Trophoblast cell (in vitro differentiated cells and primary cell): ENCODE results near the gene SLC6A2.

Experiments
- DNase-seq, 2 donors: peaks; one replicate each; pipeline ENCODE4 v3.0.0-alpha.2; 2016
- H2AFZ ChIP-seq: 2 replicates; pipeline ENCODE4 v1.6.1; 2013; ENCODE audit warnings: low read length, moderate library complexity, mild to moderate bottlenecking; ENCODE audit not compliant: insufficient read depth, poor library complexity
- H2AK5ac ChIP-seq: 2 replicates; pipeline ENCODE4 v1.6.1; 2013; ENCODE audit warnings: mild to moderate bottlenecking, low read length
- H2BK120ac ChIP-seq: 2 replicates; pipeline ENCODE4 v1.6.1; 2013; ENCODE audit warnings: low read length, mild to moderate bottlenecking, moderate library complexity; ENCODE audit not compliant: insufficient read depth, poor library complexity
- H2BK12ac ChIP-seq: 2 replicates; pipeline ENCODE4 v1.6.1; 2013; ENCODE audit warnings: mild to moderate bottlenecking, low read length, moderate library complexity
- H2BK5ac ChIP-seq: 2 replicates; pipeline ENCODE4 v1.6.1; 2013; ENCODE audit warnings: low read length, low read depth, moderate library complexity, mild to moderate bottlenecking; ENCODE audit not compliant: poor library complexity
- H3K14ac ChIP-seq: 2 replicates; pipeline ENCODE4 v1.6.1; 2013; ENCODE audit warnings: mild to moderate bottlenecking, low read length
- H3K18ac ChIP-seq: 2 replicates; pipeline ENCODE4 v1.6.1; 2013; ENCODE audit warnings: mild to moderate bottlenecking, low read length
- H3K23ac ChIP-seq: 2 replicates; pipeline ENCODE4 v1.6.1; 2013; ENCODE audit warnings: low read length
- H3K27ac ChIP-seq: 2 replicates; pipeline ENCODE4 v1.5.1; 2013; ENCODE audit warnings: low read depth, mild to moderate bottlenecking, inconsistent platforms, low read length, moderate library complexity
- H3K27me3 ChIP-seq: 2 replicates; pipeline ENCODE4 v1.6.1; 2013; ENCODE audit warnings: inconsistent platforms, mild to moderate bottlenecking, low read length, moderate library complexity; ENCODE audit not compliant: insufficient read depth
- H3K36me3 ChIP-seq, 2 experiments: 1 replicate in 1 of 2; 2 replicates in 1 of 2; pipeline ENCODE4 v1.6.1; 2013; ENCODE audit warnings: low read length in 2 of 2, mild to moderate bottlenecking in 2 of 2, moderate library complexity in 1 of 2; ENCODE audit not compliant: insufficient read depth in 2 of 2, control insufficient read depth in 1 of 2
- H3K4ac ChIP-seq: 2 replicates; pipeline ENCODE4 v1.6.1; 2013; ENCODE audit warnings: low read depth, mild to moderate bottlenecking, low read length, moderate library complexity
- H3K4me1 ChIP-seq, 2 experiments: 1 replicate in 1 of 2; 2 replicates in 1 of 2; pipeline ENCODE4 v1.6.1; 2013; ENCODE audit warnings: low read length in 2 of 2, mild to moderate bottlenecking in 2 of 2, moderate library complexity in 1 of 2; ENCODE audit not compliant: insufficient read depth in 2 of 2, control insufficient read depth in 1 of 2
- H3K4me2 ChIP-seq: 2 replicates; pipeline ENCODE4 v1.6.1; 2013; ENCODE audit warnings: inconsistent platforms, mild to moderate bottlenecking, low read length, moderate library complexity
- H3K4me3 ChIP-seq: 2 replicates; pipeline ENCODE4 v1.5.1; 2013; ENCODE audit warnings: mild to moderate bottlenecking, low read depth, low read length, inconsistent platforms
- H3K79me1 ChIP-seq: one replicate; pipeline ENCODE4 v1.6.1; 2013; ENCODE audit warnings: low read length
- H3K79me2 ChIP-seq: 2 replicates; pipeline ENCODE4 v1.6.1; 2013; ENCODE audit warnings: low read length, mild to moderate bottlenecking; ENCODE audit not compliant: control insufficient read depth, insufficient read depth, poor library complexity
- H3K9ac ChIP-seq: 2 replicates; pipeline ENCODE4 v1.6.1; 2013; ENCODE audit warnings: mild to moderate bottlenecking, low read length
- H3K9me3 ChIP-seq: 2 replicates; pipeline ENCODE4 v1.6.1; 2013; ENCODE audit warnings: low read depth, mild to moderate bottlenecking, control low read depth, inconsistent platforms, low read length; ENCODE audit not compliant: insufficient read depth
- H4K12ac ChIP-seq: 2 replicates; pipeline ENCODE4 v1.6.1; 2013; ENCODE audit warnings: low read depth, mild to moderate bottlenecking, low read length, moderate library complexity
- H4K8ac ChIP-seq: 2 replicates; pipeline ENCODE4 v1.6.1; 2013; ENCODE audit warnings: low read depth, mild to moderate bottlenecking, low read length, moderate library complexity
- H4K91ac ChIP-seq: one replicate; pipeline ENCODE4 v1.6.1; 2013; ENCODE audit warnings: low read depth, mild to moderate bottlenecking, low read length, moderate library complexity
- WGBS: extraction: QIAGEN DNeasy Blood & Tissue Kit; methylation state at CpG from one replicate; pipeline ENCODE4 v1.1.7; 2013; ENCODE audit warnings: missing lambda C conversion rate; ENCODE audit not compliant: insufficient read length, insufficient coverage; ENCODE audit errors: extremely low coverage; 5-methylcytosine and 5-hydroxymethylcytosine counted together

SLC6A2 gene

GRCh38 chr16:55647343-55647742 is 8.4 kb upstream of the SLC6A2 start:
- Histone ChIP-seq H3K18ac (no peak overlapping the region), H3K4me3 (no peak overlapping the region), H3K4ac (no peak overlapping the region), H3K79me2 (no peaks in the 10 kb centered on the region), H3K9ac (no peak overlapping the region), H2BK120ac (no peak overlapping the region), H3K27me3 (peaks cover 9% of the 10 kb centered on the region), H4K12ac (no peak overlapping the region), H2AK5ac (no peak overlapping the region), H3K27ac (no peak overlapping the region), H3K36me3 (no peaks in the 10 kb centered on the region), H3K23ac (no peak overlapping the region), H4K8ac (no peak overlapping the region), H2BK12ac (no peak overlapping the region), H3K4me2 (no peak overlapping the region), H4K91ac (no peak overlapping the region), H2BK5ac (no peak overlapping the region), H3K9me3 (peaks cover 5% of the 10 kb centered on the region), H3K14ac (no peak overlapping the region), H3K4me1 (peaks cover 0 to 4% of the 10 kb centered on the region in 2 experiments), H2AFZ (no peak overlapping the region), H3K79me1 (no peaks in the 10 kb centered on the region)
- WGBS: 100% methylated on average over 2 of the region's 4 CpGs
- no peak for DNase-seq

- H3K36me3 ChIP-seq: no peaks in the 10 kb centered on the region
- H3K27ac ChIP-seq: no peak overlapping the region
- H4K12ac ChIP-seq: no peak overlapping the region
- H3K4me3 ChIP-seq: no peak overlapping the region
- H3K23ac ChIP-seq: no peak overlapping the region
- peaks cover 0 to 4% of the 10 kb centered on the region in 2 experiments for H3K4me1 ChIP-seq
- no peak overlapping the region for H2AK5ac ChIP-seq
- no peak overlapping the region for H2BK5ac ChIP-seq
- DNase-seq: no peak
- H3K9ac ChIP-seq: no peak overlapping the region
- H3K79me2 ChIP-seq: no peaks in the 10 kb centered on the region
- H3K27me3 ChIP-seq: peaks cover 10% of the 10 kb centered on the region
- H4K91ac ChIP-seq: no peak overlapping the region
- no peak overlapping the region for H4K8ac ChIP-seq
- no peaks in the 10 kb centered on the region for H3K79me1 ChIP-seq
- H3K4ac ChIP-seq: no peak overlapping the region
- H2BK120ac ChIP-seq: no peak overlapping the region
- H3K4me2 ChIP-seq: no peak overlapping the region
- H2AFZ ChIP-seq: no peak overlapping the region
- no peak overlapping the region for H3K14ac ChIP-seq
- H2BK12ac ChIP-seq: no peak overlapping the region
- no peak overlapping the region for H3K18ac ChIP-seq
- H3K9me3 ChIP-seq: peaks cover 5% of the 10 kb centered on the region
Observed at GRCh38 chr16:55647798-55648197, 8.0 kb upstream of the SLC6A2 start.

- Histone ChIP-seq H4K12ac (no peak overlapping the region), H4K91ac (no peak overlapping the region)
Observed at GRCh38 chr16:55651841-55652824, 3.7 kb upstream of the SLC6A2 start.

GRCh38 chr16:55653106-55653505 is 2.7 kb upstream of the SLC6A2 start:
- no CpG with 5 or more reads among the region's 2 CpGs for WGBS
- H4K8ac ChIP-seq: no peak overlapping the region
- no peak overlapping the region for H3K4me3 ChIP-seq
- H3K36me3 ChIP-seq: no peaks in the 10 kb centered on the region
- H2AK5ac ChIP-seq: no peak overlapping the region
- H2BK5ac ChIP-seq: no peak overlapping the region
- H3K9ac ChIP-seq: no peak overlapping the region
- no peak overlapping the region for H3K27ac ChIP-seq
- no peak overlapping the region for H2AFZ ChIP-seq
- no peak overlapping the region for H2BK12ac ChIP-seq
- H3K18ac ChIP-seq: no peak overlapping the region
- no peak for DNase-seq
- no peak overlapping the region for H3K4ac ChIP-seq
- no peak overlapping the region for H3K23ac ChIP-seq
- H3K79me1 ChIP-seq: no peaks in the 10 kb centered on the region
- H3K4me1 ChIP-seq: peaks cover 9 to 14% of the 10 kb centered on the region in 2 experiments
- H3K4me2 ChIP-seq: no peak overlapping the region
- no peak overlapping the region for H2BK120ac ChIP-seq
- no peak overlapping the region for H4K91ac ChIP-seq
- H3K9me3 ChIP-seq: peaks cover 8% of the 10 kb centered on the region
- peaks cover 41% of the 10 kb centered on the region for H3K27me3 ChIP-seq
- H3K14ac ChIP-seq: no peak overlapping the region
- no peak overlapping the region for H4K12ac ChIP-seq
- no peaks in the 10 kb centered on the region for H3K79me2 ChIP-seq

More at GRCh38 chr16:55651841-55652824, 3.7 kb upstream of the SLC6A2 start:
- no peak overlapping the region for H3K18ac ChIP-seq
- H2BK120ac ChIP-seq: no peak overlapping the region
- no peak overlapping the region for H2AK5ac ChIP-seq
- no peak overlapping the region for H3K23ac ChIP-seq
- peak overlapping the region; percentile 51 for H3K4me3 ChIP-seq
- no peak overlapping the region for H3K9ac ChIP-seq
- H3K4ac ChIP-seq: no peak overlapping the region
- H3K27ac ChIP-seq: no peak overlapping the region
- H4K8ac ChIP-seq: no peak overlapping the region
- no peak for DNase-seq
- H3K14ac ChIP-seq: no peak overlapping the region
- H3K27me3 ChIP-seq: peaks cover 41% of the 10 kb centered on the region
- no peaks in the 10 kb centered on the region for H3K79me1 ChIP-seq
- no peak overlapping the region for H3K4me2 ChIP-seq
- peaks cover 8% of the 10 kb centered on the region for H3K9me3 ChIP-seq
- peaks cover 9 to 14% of the 10 kb centered on the region in 2 experiments for H3K4me1 ChIP-seq
- no peak overlapping the region for H2AFZ ChIP-seq
- no CpG with 5 or more reads among the region's 10 CpGs for WGBS
- H2BK5ac ChIP-seq: no peak overlapping the region
- no peak overlapping the region for H2BK12ac ChIP-seq
- no peaks in the 10 kb centered on the region for H3K36me3 ChIP-seq
- H3K79me2 ChIP-seq: no peaks in the 10 kb centered on the region
